Karpas-422 (cell line): Measurements from ENCODE around the gene IL23R. TPM values are rescaled to one million over a fixed set of nuclear protein-coding genes. Genes with fewer than 3 reads are reported as not detected.

Source experiments
- DNase-seq: peaks from one replicate; pipeline ENCODE4 v3.0.0-alpha.2; 2015
- H2AFZ ChIP-seq: fragments of 200-600 bp; sonication (generic); 2 replicates; pipeline ENCODE4 v1.6.1; 2014; ENCODE audit warnings: antibody characterized with exemption, low read length, mixed read lengths
- H3K27ac ChIP-seq: fragments of 200-600 bp; sonication (generic); 2 replicates; pipeline ENCODE4 v1.5.1; 2014; ENCODE audit warnings: mild to moderate bottlenecking, low read length, moderate library complexity
- H3K27me3 ChIP-seq: fragments of 200-600 bp; sonication (generic); 2 replicates; pipeline ENCODE4 v1.6.1; 2014; ENCODE audit warnings: low read length, mixed read lengths
- H3K36me3 ChIP-seq: fragments of 200-600 bp; sonication (generic); 2 replicates; pipeline ENCODE4 v1.6.1; 2014; ENCODE audit warnings: low read length, mixed read lengths; ENCODE audit not compliant: insufficient read depth
- H3K4me1 ChIP-seq: fragments of 200-600 bp; sonication (generic); 2 replicates; pipeline ENCODE4 v1.6.1; 2014; ENCODE audit warnings: mild to moderate bottlenecking, low read length, mixed read lengths
- H3K4me2 ChIP-seq: fragments of 200-600 bp; sonication (generic); 2 replicates; pipeline ENCODE4 v1.6.1; 2014; ENCODE audit warnings: low read length, low read depth, mild to moderate bottlenecking; ENCODE audit not compliant: poor library complexity, severe bottlenecking
- H3K4me3 ChIP-seq: fragments of 200-600 bp; sonication (generic); 2 replicates; pipeline ENCODE4 v1.5.1; 2014; ENCODE audit warnings: mild to moderate bottlenecking, antibody characterized with exemption, low read length, mixed read lengths
- H3K79me2 ChIP-seq: fragments of 200-600 bp; sonication (generic); 2 replicates; pipeline ENCODE4 v1.6.1; 2014; ENCODE audit warnings: mild to moderate bottlenecking, low read length, mixed read lengths
- H3K9ac ChIP-seq: fragments of 200-600 bp; sonication (generic); 2 replicates; pipeline ENCODE4 v1.6.0; 2014; ENCODE audit warnings: low read length
- H3K9me2 ChIP-seq: fragments of 200-600 bp; sonication (generic), shearing (Covaris generic); replicated peaks from 2 replicates; pipeline ENCODE4 v1.6.0; 2014; ENCODE audit warnings: mild to moderate bottlenecking, low read length, moderate library complexity; ENCODE audit not compliant: insufficient read depth
- H3K9me3 ChIP-seq: fragments of 300-700, 200-600 bp; sonication (generic); 2 replicates; pipeline ENCODE4 v1.6.1; 2014; ENCODE audit warnings: low read length, mixed read lengths
- H4K20me1 ChIP-seq: fragments of 200-600 bp; sonication (generic); 2 replicates; pipeline ENCODE4 v1.6.1; 2014; ENCODE audit warnings: mild to moderate bottlenecking, antibody characterized with exemption, low read length, low read depth; ENCODE audit not compliant: insufficient read depth
- total RNA-seq: library from RNA; depleted of rRNA; stranded (reverse); fragments of >200 nt; shearing (Covaris generic); gene quantifications from 2 replicates; pipeline ENCODE4 v1.2.3, GENCODE V29; 2014; ENCODE audit warnings: low replicate concordance

Gene IL23R
- total RNA-seq, 1 experiment from 2014 or later, result 0.45 TPM

- Histone ChIP-seq H3K79me2 (no peaks in the 10 kb centered on the region), H3K4me1 (no peaks in the 10 kb centered on the region), H3K9me3 (no peaks in the 10 kb centered on the region), H3K27ac (no peak overlapping the region), H3K9ac (no peak overlapping the region), H3K4me2 (no peak overlapping the region), H3K27me3 (no peaks in the 10 kb centered on the region), H2AFZ (no peak overlapping the region), H4K20me1 (no peaks in the 10 kb centered on the region), H3K36me3 (no peaks in the 10 kb centered on the region), H3K4me3 (no peak overlapping the region), H3K9me2 (no peaks in the 10 kb centered on the region)
- DNase-seq, result no peak
Measured at GRCh38 chr1:67171978-67172377, 5.7 kb downstream of the IL23R start.

- Histone ChIP-seq H3K9me2 (no peaks in the 10 kb centered on the region), H3K4me1 (no peaks in the 10 kb centered on the region), H3K4me2 (no peak overlapping the region), H3K9me3 (no peaks in the 10 kb centered on the region), H4K20me1 (no peaks in the 10 kb centered on the region), H3K9ac (no peak overlapping the region), H3K4me3 (no peak overlapping the region), H3K27ac (no peak overlapping the region), H3K36me3 (no peaks in the 10 kb centered on the region), H3K27me3 (no peaks in the 10 kb centered on the region), H3K79me2 (no peaks in the 10 kb centered on the region), H2AFZ (no peak overlapping the region)
- no peak for DNase-seq
Measured at GRCh38 chr1:67173988-67174387, 7.7 kb downstream of the IL23R start.

- Histone ChIP-seq H3K4me3 (no peak overlapping the region), H3K9ac (no peak overlapping the region), H3K9me2 (no peaks in the 10 kb centered on the region), H3K4me1 (no peaks in the 10 kb centered on the region), H3K27me3 (no peaks in the 10 kb centered on the region), H3K36me3 (no peaks in the 10 kb centered on the region), H3K27ac (no peak overlapping the region), H3K9me3 (no peaks in the 10 kb centered on the region), H3K4me2 (no peak overlapping the region), H2AFZ (no peak overlapping the region), H3K79me2 (no peaks in the 10 kb centered on the region), H4K20me1 (no peaks in the 10 kb centered on the region)
- no peak for DNase-seq
Measured at GRCh38 chr1:67174716-67175284, 8.5 kb downstream of the IL23R start.

- H4K20me1 ChIP-seq, result no peaks in the 10 kb centered on the region
- H3K4me3 ChIP-seq, result no peak overlapping the region
- no peak overlapping the region for H3K4me2 ChIP-seq
- H3K9me2 ChIP-seq, result no peaks in the 10 kb centered on the region
- H3K27ac ChIP-seq, result no peak overlapping the region
- DNase-seq, result no peak
- no peaks in the 10 kb centered on the region for H3K79me2 ChIP-seq
- H3K27me3 ChIP-seq, result no peaks in the 10 kb centered on the region
- H3K9me3 ChIP-seq, result no peaks in the 10 kb centered on the region
- H3K4me1 ChIP-seq, result no peaks in the 10 kb centered on the region
- H3K9ac ChIP-seq, result no peak overlapping the region
- no peaks in the 10 kb centered on the region for H3K36me3 ChIP-seq
- H2AFZ ChIP-seq, result no peak overlapping the region
Measured at GRCh38 chr1:67175530-67176087, 9.4 kb downstream of the IL23R start.

GRCh38 chr1:67184838-67185421 lies 18.7 kb downstream of the IL23R start:
- Histone ChIP-seq H3K9me2 (no peaks in the 10 kb centered on the region), H3K36me3 (no peaks in the 10 kb centered on the region), H3K4me3 (no peak overlapping the region), H3K79me2 (no peaks in the 10 kb centered on the region), H3K9me3 (no peaks in the 10 kb centered on the region), H3K27ac (no peak overlapping the region), H3K27me3 (no peaks in the 10 kb centered on the region), H4K20me1 (no peaks in the 10 kb centered on the region), H3K4me2 (no peak overlapping the region), H2AFZ (no peak overlapping the region), H3K9ac (no peak overlapping the region), H3K4me1 (no peaks in the 10 kb centered on the region)
- DNase-seq, result no peak

- Histone ChIP-seq H2AFZ (no peak overlapping the region), H3K4me1 (no peaks in the 10 kb centered on the region)
Measured at GRCh38 chr1:67188137-67188536, 21.9 kb downstream of the IL23R start.

DNA sequence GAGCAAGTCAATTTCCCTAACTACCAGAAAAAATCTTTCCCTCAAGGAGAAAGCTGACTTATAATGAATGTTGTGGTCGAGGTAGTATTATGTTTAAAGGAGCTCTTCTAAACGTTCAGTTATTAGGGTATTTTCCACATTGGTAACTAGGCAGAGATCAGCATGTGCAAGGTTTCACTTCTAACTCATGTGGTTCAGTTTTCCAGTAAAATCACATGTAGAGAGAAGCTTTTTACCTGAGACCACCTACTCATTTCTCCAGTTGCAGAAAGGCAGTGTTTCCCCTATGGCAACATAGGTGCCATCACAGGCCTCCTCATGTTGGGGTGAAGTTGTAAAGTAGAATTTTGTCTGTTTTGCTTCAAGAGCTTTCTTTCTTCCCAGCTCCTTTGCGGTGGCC lies 23.7 kb downstream of the IL23R start:
- no peak overlapping the region for H2AFZ ChIP-seq
- H4K20me1 ChIP-seq, result no peaks in the 10 kb centered on the region
- no peak overlapping the region for H3K4me3 ChIP-seq
- no peaks in the 10 kb centered on the region for H3K27me3 ChIP-seq
- H3K79me2 ChIP-seq, result no peaks in the 10 kb centered on the region
- H3K9ac ChIP-seq, result no peak overlapping the region
- H3K36me3 ChIP-seq, result no peaks in the 10 kb centered on the region
- H3K4me2 ChIP-seq, result no peak overlapping the region
- no peak overlapping the region for H3K27ac ChIP-seq
- DNase-seq, result no peak
- no peaks in the 10 kb centered on the region for H3K9me2 ChIP-seq
- no peaks in the 10 kb centered on the region for H3K4me1 ChIP-seq
- H3K9me3 ChIP-seq, result no peaks in the 10 kb centered on the region

More at GRCh38 chr1:67188137-67188536, 21.9 kb downstream of the IL23R start:
- H3K27ac ChIP-seq, result no peak overlapping the region
- DNase-seq, result no peak
- no peaks in the 10 kb centered on the region for H3K9me3 ChIP-seq
- H3K79me2 ChIP-seq, result no peaks in the 10 kb centered on the region
- no peak overlapping the region for H3K4me3 ChIP-seq
- no peaks in the 10 kb centered on the region for H3K36me3 ChIP-seq
- H4K20me1 ChIP-seq, result no peaks in the 10 kb centered on the region
- no peak overlapping the region for H3K9ac ChIP-seq
- H3K9me2 ChIP-seq, result no peaks in the 10 kb centered on the region
- no peak overlapping the region for H3K4me2 ChIP-seq
- no peaks in the 10 kb centered on the region for H3K27me3 ChIP-seq

GRCh38 chr1:67190410-67190809 lies 24.2 kb downstream of the IL23R start:
- Histone ChIP-seq H3K27ac (no peak overlapping the region), H3K9me3 (no peaks in the 10 kb centered on the region), H3K9ac (no peak overlapping the region), H4K20me1 (no peaks in the 10 kb centered on the region), H3K79me2 (no peaks in the 10 kb centered on the region), H3K4me2 (no peak overlapping the region), H2AFZ (no peak overlapping the region), H3K4me1 (no peaks in the 10 kb centered on the region), H3K36me3 (no peaks in the 10 kb centered on the region), H3K9me2 (no peaks in the 10 kb centered on the region), H3K4me3 (no peak overlapping the region), H3K27me3 (no peaks in the 10 kb centered on the region)
- no peak for DNase-seq
